H1 (cell line): ENCODE measurements around the gene RAD51B. TPM values are rescaled to one million over a fixed set of nuclear protein-coding genes. Genes with fewer than 3 reads are reported as not detected.

Experiments
- BCL11A ChIP-seq, 2 experiments: IDR thresholded peaks; one replicate each; pipeline ENCODE4 v1.6.1; 2011; ENCODE audit warnings: low read depth in 2 of 2, low read length in 2 of 2, mild to moderate bottlenecking in 2 of 2
- CBX8 ChIP-seq: fragments of 300-800, 300-1000 bp; sonication (generic); IDR thresholded peaks from 2 replicates; pipeline ENCODE4 v1.7.1; 2016; ENCODE audit warnings: low read depth, low read length, borderline replicate concordance
- KDM5A ChIP-seq: fragments of 200-600 bp; IDR thresholded peaks from 2 replicates; pipeline ENCODE4 v1.7.1; 2012; ENCODE audit warnings: mild to moderate bottlenecking, low read length, inconsistent platforms, mixed read lengths
- PHF8 ChIP-seq: fragments of 200-600 bp; sonication (generic); conservative IDR thresholded peaks from 2 replicates; pipeline ENCODE4 v1.7.1; 2012; ENCODE audit warnings: low read depth, mild to moderate bottlenecking, inconsistent platforms, low read length, moderate library complexity
- POLR2AphosphoS5 ChIP-seq: IDR thresholded peaks from 2 replicates; pipeline ENCODE4 v1.6.1; 2011; ENCODE audit warnings: low read depth, low read length
- RNF2 ChIP-seq: fragments of 200-900, 300-1000 bp; sonication (generic); IDR thresholded peaks from 2 replicates; pipeline ENCODE4 v1.7.1; 2016; ENCODE audit warnings: borderline replicate concordance, low read depth, mild to moderate bottlenecking, antibody characterized with exemption, low read length; ENCODE audit not compliant: poor library complexity, severe bottlenecking; ENCODE audit errors: missing control alignments
- SIRT6 ChIP-seq: IDR thresholded peaks from one replicate; pipeline ENCODE4 v1.7.1; 2012; ENCODE audit warnings: low read length, inconsistent platforms
- SP1 ChIP-seq: IDR thresholded peaks from 2 replicates; pipeline ENCODE4 v1.6.1; 2011; ENCODE audit warnings: low read depth, low read length
- ZNF274 ChIP-seq: IDR thresholded peaks from 2 replicates; pipeline ENCODE4 v1.7.0; 2012; ENCODE audit warnings: low read length, borderline replicate concordance; ENCODE audit errors: extremely low read depth
- polyA plus RNA-seq, 7 experiments: library from polyadenylated mRNA; depleted of rRNA in 3 of 7; stranded (reverse) in 5 of 7; unstranded in 2 of 7; fragments of >200 nt in 5 of 7; fragments of 200-250 nt in 2 of 7; gene quantifications; 1 replicate in 5 of 7; 2 replicates in 1 of 7; 4 replicates in 1 of 7; pipeline versions ENCODE4 v1.2.1 to v1.2.3, GENCODE V29; 2011 to 2013; ENCODE audit warnings: missing spikeins in 2 of 7, mixed read lengths in 2 of 7
- total RNA-seq: library from RNA; stranded (reverse); fragmentation: NEBNext Ultra II Directional; extraction: Animal tissue kit (Norgen Biotek cat#: 25700); gene quantifications from 2 replicates; pipeline ENCODE4 v1.2.1, GENCODE V29; 2021

RAD51B gene
- total and polyA plus RNA-seq, 2 of the 8 experiments (the other 6 are each of a cell fraction or from before 2014, with no cell fraction given) = 3.9 to 14.9 TPM

DNA sequence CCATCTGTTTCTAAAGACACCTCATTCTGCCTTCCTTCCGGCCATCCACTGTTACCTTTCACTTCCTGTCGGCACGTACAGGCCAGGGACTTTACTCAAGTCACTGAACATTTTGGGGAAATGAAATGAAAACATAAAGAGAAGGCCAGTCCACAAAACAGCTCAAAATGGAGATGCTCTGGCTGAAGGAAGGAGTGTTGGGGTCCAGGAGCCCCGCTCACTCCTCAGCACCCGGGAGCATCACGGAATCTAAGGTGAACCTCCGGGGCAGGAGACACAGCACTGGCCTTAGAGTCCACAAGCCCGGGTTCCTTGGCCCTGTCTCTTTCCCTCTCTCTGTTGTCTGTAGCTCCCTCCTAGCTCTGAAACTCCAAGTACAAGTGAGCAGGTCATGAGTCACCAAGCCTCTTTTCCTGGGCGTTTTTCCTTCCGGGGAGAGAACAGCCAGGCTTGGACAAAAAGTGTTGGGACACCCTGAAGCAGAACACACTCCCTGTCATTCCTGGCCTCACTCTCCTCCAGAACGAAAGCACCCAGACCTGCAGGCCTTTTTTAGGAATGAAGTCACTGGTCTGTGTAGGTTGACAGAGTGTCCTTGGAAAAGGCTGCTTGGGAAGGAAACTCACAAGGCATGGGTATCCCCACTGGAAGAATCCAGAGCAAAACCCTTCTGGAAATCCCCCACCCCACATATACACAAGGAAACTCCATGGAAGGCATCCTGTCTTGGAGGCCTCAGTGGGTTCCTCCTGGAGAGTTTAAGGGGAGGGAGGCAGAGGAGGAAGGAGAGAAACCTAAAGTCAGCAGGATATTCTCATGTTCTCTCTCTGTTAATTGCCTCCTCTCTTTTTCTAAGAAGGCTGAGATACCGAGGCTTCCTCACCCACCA lies 728.0 kb downstream of the RAD51B start (continued):
- TF ChIP-seq RNF2 (no peak), SP1 (no peak), KDM5A (no peak), CBX8 (no peak), SIRT6 (no peak), BCL11A (IDR thresholded peaks at IDR 0.05; ENCODE audit: low read depth in 2 of 2, low read length in 2 of 2) (no peak), PHF8 (no peak), ZNF274 (no peak), POLR2AphosphoS5 (no peak)
